Choroid plexus epithelial cell (primary cell): ENCODE results near the gene CSF1.

Source experiments
- DNase-seq: peaks from one replicate; pipeline ENCODE4 v3.0.0-alpha.2; 2010; ENCODE audit warnings: low read depth
- H3K4me3 ChIP-seq: 2 replicates; pipeline ENCODE4 v1.5.1; 2011; ENCODE audit warnings: low read depth, mild to moderate bottlenecking, control low read depth, low read length, moderate library complexity
- CTCF ChIP-seq: conservative IDR thresholded peaks from 2 replicates; pipeline ENCODE4 v1.5.1; 2011; ENCODE audit warnings: low read depth, mild to moderate bottlenecking, control low read depth, inconsistent platforms, low read length, moderate library complexity

CSF1 gene

GRCh38 chr1:109909561-109909960 lies 1.1 kb upstream of the CSF1 start:
- no peak overlapping the region for H3K4me3 ChIP-seq
- no peak for DNase-seq
- TF ChIP-seq CTCF: no peak

GRCh38 chr1:109910963-109911798 lies 532 bp downstream of the CSF1 start:
- no peak for DNase-seq
- peak overlapping the region; percentile 95 for H3K4me3 ChIP-seq
- no peak for TF ChIP-seq CTCF

DNA sequence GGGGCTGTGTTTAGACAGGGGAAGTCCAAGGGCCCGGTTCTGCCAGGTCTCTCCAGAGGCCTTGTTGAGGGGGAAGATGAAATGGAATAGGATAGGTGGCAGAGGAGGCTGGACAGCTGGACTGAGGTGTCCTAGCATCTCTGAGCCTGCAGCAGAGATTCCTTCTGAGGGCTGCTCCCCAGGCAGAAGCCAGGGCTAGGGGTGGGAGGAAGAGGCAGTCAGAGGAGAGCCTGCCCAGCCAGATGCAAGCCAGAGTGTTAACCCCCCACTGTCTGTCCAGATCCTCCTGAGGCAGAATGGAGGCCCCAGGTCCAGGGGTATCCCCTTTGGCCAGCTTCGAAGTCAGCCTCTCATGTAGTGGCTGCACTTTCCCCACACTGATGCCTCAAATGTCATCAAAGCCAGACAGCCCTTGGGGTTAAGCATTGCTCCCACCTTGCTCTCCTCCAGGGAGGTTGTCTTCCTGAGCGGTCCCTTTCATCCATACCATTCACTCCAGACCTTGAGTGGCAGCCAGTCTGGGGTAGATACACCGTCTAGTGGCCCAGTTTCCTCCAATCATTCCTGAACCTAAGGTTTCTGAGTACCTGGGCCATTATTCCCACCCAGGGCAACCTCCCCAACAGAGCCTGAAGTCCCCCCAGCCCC lies 1.7 kb downstream of the CSF1 start:
- DNase-seq: peak; percentile 28
- peak overlapping the region; percentile 95 for H3K4me3 ChIP-seq
- no peak for TF ChIP-seq CTCF

DNA sequence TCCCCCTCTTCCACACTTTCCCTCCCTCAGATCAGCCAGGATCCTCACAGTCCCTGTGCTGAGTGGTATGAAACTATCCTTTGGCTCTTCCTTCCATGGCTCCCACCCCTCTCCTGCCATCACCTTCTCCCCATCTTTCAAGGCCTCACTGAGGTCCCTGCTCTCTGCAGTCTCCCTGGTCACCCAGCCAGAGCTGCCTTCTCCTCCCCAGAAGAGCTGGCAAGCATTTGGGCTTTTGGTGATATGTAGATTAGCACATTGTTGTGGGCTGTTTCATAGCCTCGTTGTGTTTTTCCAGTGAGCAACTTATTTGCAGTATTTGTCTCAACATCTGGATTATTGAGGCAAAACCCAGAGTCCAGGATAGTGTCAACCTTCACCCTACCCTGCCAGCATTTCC lies 2.2 kb downstream of the CSF1 start:
- H3K4me3 ChIP-seq: peak overlapping the region; percentile 95

DNA sequence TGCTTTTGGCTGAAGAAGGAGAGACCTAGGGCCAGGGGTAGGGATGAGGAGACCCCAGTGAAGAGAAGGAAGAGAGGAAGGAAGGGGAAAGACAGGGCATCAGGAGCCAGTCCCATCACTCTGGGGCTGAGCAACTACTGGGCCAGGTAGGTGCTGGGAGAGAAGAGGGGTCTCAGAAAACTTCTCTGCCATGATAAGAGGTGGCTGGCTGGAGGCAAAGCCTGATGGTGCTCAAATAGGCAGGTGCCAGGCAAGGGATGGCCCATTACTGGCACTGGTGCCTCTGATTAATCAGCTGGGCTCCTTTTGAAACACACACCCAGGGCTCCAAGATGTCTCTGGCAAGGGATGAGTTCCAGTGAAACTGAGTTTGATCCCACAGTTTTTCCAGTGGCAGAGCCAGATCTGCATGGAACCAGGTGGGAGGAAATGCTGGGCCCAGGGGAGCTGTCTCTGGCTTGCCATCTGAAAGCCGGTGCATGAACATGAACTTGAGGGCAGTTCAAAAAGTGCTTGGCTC lies 2.8 kb downstream of the CSF1 start:
- H3K4me3 ChIP-seq: peak overlapping the region; percentile 95
- TF ChIP-seq CTCF: no peak
- no peak for DNase-seq

More for the DNA sequence above, 2.2 kb downstream of the CSF1 start:
- TF ChIP-seq CTCF: no peak
- peak; percentile 43 for DNase-seq

DNA sequence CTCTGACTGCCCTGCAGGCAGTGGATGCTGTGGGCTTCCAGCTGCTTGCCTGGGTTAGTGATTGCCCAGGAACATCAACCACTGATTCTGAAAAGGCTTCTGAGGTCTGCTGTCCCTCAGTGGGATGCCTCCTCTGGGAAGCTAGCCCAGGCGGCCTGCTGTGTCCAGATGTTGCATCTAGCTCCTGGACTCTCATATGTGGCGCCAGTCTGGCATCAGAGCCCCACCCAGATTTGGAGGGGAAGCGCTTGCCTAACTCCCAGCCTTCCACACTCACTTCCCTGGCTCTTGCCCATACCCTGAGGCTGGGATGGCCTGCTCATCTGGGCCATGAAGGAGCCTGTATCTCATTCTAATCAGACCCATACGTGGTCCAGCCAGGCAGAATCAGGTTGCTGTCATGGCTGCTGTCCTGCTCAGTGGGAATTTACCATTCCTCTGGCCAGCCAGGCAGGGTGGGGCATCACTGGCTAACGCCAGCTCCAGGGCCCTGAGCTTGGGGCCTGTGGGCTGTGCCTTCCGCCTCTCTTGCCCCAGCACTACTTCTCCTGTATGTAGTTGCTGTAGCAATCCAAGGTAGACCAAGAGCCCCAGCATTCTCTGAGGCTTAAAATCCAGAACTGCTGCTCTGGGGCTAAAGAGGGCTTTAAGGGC lies 4.1 kb downstream of the CSF1 start:
- H3K4me3 ChIP-seq: no peak overlapping the region
- DNase-seq: peak; percentile 76
- no peak for TF ChIP-seq CTCF
